ENCODE measurements around the gene ADRB1.

Gene ADRB1

DNA sequence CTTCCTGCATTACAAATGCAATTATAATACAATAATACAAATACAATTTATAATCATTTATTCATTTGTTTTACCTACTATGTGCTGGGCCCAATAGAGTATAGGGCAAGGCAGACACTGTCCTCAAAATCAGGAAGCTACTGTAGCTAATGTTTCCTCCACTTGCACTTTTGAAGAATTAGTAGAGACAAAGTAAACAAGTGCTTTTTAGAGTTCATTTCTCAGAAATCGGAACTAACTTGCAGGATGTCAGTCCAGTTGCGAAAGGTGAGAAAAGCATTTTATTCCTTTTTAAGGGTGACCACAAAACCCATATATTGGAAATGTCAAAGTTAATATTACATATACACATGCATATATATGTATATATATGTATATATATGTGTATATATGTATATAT is 14.2 kb downstream of the ADRB1 start:
- no peak for DNase-seq (ENCODE audit: low spot score)

DNA sequence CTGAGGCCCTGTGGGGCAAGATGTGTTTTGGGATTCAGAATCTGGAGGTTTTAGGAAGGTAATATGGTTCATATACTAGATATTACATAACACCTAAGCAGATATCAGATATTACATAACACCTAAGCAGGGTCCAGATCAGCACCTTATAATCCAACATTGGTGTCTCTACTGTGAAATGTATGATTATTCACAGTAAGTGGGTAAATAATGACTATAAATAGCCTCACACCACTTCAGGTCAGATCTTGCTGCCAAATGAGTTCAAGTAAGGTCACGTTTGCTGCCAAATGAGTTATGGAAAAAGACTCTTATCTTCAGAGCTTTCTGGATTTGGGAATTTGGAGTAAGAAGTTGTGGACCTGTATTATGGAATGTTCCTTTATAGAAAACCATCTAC is 14.6 kb downstream of the ADRB1 start:
- no peak for DNase-seq (ENCODE audit: low spot score)

DNA sequence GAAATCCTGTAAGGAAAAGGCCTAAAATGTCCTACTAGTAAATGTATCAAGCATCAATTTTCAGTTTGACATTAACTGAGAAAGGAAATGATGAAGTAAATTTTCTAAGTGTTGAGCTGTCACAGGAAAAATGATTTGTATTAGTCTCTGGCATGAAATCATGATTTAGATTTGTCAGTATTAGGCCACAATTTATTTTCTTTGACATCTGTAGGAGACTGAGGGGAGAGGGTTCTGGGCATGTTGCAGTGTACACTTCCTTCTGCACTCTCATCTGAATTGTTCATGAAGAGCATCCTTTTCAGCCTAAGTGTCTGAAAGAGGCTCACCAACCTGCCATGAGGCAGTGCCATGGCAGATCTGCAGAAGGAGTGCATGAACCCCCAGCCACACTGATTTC is 15.9 kb downstream of the ADRB1 start:
- no peak for DNase-seq (ENCODE audit: low spot score)

DNA sequence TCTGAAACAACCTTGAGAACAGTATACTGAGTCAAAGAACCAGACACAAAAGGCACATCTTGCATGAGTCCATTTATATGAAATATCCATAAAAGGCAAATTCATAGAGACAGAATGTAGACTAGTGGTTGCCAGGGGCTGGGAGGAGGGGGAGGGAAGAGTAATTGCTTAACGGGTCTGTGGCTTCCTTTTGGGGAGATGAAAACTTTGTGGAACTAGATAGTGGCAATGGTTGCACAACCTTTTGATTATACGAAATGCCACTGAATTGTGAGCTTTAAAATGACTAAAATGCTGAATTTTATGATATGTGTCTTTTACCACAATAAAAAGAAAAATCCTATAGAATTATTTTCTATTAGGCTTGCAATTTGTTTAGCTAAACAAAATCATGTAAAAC is 16.8 kb downstream of the ADRB1 start:
- no peak for DNase-seq (ENCODE audit: low spot score)

DNA sequence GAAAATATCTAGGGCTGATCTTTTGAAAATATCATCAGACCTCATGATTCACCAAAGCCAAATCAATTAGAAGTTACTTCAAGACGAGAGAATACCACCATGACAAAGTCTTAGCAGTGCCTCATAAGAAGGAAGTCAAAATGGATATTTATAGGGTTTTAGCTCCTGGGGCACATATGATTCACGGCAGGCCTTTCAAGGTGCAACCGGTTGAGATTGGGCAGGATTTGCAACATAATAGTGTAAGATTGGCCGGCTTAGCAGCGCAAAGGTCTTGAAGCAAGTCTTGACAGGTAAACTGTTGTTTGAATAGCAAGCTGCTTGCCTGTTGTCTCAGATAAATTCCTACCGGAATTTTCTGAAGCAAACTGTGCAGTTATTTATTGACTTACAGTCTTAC is 17.5 kb downstream of the ADRB1 start:
- no peak for DNase-seq (ENCODE audit: low spot score)

DNA sequence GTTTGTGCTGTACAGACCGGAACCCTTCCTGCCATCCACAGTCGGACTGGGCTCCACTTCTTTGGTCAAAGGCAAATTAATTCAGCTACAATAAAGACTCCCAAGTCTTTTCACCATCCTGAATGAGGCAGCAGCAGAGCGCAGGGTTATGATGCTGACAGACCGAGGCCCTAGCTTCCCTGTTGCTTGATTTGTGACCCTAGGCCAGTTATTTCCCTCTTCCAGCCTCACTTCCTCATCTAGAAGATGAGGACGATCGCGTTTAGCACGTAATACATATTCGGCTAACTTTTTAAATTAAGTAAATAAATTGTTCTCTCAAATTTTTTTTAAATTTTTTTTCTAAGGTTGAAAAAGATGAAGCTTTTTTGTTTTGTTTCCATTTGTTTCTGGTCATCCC is 18.1 kb downstream of the ADRB1 start:
- no peak for DNase-seq (ENCODE audit: low spot score)

DNA sequence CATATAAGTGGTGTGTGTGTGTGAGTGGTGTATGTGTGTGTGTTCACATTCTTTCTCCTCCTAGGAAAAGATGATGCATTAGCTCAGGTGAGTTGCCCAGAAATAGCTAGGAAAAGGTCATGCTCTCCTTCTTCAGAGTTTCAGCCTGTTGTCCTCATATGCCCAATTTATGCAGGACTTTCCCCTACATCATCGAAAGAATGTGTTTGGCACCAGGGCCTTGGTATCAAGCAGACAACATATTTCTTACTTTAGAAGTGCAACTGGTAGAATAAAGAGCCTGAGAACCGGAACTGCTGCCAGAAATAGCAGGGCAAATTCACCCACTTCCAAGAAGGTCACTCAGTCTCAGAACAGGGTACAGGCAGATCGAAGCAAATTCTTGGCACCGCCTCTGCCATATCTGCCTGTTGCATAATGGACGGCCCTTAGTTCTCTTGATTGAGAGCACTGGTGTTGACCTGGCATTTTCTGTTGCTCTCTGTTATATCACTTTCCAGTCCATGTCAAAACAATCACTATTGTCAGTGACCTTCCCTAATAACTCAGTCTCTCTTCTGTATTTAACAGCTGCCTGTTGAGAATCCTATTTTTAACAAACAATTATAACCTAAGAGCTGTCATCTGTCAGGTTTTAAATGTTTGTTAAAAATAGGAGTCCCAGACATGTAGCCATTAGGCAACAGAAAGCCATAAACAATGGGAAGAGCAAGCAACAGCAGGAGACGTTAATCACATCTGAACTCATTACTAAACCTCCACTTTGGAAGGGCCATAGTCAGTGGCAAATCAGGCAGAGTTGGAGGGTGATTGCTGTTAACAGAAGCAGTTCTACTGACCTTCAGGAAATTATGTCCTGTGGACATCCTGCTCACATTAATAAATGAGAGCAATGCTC is 20.7 kb downstream of the ADRB1 start:
- no peak for DNase-seq (ENCODE audit: low spot score)

DNA sequence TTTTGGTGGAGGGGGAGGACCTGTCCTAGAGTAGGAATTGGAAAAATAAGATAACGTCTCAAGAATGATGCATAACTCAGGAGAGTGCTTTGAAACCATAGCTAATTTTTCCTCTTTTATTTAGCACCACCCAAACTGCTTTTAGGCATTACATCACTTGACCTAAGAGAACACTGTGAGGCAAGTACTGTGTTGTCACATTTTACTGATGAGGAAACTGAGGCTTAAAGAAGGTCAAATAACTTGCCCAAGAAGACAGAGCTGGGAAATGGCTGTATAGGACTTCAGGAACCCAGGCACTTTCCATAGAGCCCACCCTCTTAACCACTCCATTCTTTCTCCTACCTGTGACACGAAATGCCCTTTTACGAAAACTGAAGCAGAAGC is 21.4 kb downstream of the ADRB1 start:
- no peak for DNase-seq (ENCODE audit: low spot score)

DNA sequence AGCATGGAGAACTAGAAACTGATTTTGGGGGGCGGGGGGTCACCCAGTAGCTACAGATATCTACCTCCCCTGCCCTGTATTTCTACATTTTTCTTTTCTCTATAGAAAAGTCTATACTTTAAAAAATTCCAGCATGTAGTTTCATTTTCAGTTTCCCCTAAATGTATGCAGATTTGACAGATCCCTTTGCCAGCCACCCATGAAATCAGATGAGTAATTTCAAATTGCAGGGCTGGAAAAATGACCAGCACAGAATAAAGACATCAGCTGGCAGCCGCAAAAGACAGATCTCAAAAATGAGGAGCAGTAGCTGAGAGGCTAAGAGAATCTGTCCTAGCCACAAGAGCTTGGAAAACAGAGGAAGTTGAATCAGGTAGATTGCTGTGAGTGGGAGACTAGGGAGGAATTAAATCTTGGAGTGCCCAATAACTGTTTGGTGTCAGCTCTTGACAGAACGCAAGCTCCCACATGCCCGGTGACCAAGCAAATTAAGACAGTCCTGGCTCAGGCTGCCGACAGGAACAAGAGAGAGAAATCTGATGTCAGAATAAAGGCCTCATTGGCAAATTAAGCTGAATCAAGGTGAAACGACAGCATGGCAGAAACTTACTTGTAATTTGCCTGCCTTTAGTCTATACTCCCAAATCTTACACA is 24.5 kb downstream of the ADRB1 start:
- no peak for DNase-seq (ENCODE audit: low spot score)

DNA sequence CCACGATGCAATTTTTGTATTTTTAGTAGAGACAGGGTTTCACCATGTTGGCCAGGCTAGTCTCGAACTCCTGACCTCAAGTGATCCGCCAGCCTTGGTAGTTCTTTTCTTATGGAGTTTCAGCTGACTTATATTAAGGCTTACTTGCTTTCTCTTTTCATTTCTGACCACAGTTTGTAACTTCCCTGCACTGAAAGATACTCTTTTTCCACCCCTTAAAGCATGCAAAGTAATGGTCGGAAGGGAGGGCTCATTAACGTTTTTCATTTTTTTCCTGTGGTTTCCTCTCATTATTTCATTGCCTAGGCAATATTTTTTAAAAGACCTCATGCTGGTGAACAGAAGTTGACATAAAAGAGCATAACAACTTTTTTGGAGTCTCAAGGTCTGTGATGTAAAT is 27.0 kb downstream of the ADRB1 start:
- DNase-seq (ENCODE audit: low spot score), result no peak

DNA sequence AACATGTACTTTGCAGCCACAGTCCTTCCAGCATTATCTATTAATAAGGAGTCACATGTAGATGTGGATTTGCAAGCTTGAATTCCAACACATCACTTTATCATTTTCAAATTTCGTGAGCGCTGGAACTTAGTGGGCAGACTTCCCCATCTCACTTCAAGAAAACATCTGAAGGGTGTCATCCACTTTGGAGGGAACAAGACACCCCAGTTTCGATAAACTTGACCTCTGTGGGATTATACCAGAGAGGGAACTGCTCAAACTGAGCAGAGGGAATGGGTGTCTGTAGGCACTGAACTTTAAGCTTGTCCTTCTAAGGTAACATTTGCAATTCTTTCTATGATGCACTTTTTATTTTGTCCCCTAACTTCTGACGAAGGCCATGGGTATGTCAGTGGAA is 27.5 kb downstream of the ADRB1 start:
- no peak for DNase-seq (ENCODE audit: low spot score)

DNA sequence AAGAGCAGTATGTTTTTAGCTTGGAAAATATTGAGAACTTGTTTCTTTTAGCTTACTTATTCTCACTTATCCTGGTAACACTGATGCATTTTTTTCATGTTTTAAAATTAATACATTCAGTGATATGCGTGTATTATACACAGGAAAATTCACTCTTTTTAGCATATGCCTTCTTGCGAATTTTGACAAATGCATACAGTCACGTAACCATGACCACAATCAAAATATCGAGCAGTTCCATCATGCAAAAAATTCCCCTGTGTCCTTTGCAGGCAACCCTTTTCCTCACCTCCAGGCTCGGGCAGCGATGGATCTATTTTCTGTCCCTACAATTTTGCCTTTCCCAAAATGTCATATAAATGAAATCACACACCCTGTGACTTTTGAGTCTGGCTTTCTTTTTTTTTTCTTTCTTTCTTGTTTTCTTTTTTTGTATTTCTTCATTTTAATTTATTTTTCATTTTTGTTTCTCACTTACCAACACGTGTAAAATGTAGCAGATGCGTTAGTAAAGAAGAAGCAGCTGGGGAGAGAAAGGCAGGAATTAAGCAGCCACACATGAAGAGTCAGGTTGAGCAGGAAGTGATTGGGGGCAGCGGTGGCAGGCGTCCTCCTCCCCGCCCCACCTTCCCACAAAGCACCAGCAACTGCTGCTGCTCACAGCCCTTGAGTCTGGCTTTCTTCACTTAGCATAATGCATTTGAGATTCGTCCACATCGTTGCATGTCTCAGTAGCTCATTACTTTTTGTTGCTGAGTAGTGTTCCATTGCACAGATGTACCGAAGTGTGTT is 29.9 kb downstream of the ADRB1 start:
- DNase-seq (ENCODE audit: low spot score), result no peak

DNA sequence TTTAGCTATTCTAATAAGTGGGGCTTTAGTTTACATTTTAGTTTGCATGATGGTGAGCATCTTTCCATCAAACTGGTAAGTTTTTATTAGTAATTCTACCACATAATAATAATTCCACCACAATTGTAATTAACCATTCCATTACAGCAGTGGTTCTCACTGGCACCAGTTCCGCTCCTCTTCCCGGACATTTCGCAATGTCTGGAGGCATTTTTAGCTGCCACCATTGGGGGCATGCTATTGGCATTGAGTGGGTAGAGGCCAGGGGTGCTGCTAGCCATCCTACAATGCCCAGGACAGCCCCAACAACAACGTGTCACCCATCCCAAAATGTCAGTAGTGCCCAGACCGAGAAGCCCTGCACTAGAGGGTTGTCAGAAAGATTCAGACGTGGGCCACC is 31.4 kb downstream of the ADRB1 start:
- no peak for DNase-seq (ENCODE audit: low spot score)

DNA sequence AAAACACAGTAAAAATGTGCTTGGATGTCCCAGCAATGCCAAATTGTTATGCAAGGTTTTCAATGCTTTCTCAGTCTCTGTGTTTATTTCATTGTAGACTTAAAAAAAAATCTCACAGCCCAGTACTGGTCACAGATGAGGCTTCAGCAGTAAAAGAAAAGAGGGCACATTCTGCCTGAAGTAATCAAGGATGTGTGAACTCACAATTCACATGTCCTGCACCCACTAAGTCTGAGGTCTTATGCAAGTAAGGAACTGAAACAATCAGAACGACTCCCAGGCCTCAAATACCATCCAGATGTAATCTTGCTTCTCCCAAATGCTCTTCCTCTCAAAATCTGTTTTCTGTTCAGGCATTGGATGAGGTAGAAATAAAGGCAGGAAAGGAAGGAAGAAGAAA is 33.7 kb downstream of the ADRB1 start:
- no peak for DNase-seq (ENCODE audit: low spot score)

DNA sequence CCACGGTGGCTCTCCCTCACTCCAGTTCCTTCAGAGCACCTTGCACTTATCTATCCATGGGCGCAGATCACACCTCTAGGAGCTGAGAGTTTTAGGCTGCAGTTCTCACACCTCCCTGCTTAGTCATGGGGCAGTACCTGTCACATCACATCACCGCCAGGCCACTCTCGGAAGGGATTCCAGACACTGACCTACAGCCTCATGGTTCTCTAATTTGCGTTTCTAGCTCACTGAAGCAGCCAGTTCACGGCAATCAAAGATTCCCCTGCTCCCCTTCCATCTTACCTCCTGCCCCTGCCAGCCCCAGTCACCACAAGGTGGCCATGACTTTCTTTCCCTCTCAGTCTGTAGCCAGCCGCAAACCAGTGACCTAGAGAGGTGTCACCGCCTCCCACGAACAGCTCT is 34.2 kb downstream of the ADRB1 start:
- no peak for DNase-seq (ENCODE audit: low spot score)

DNA sequence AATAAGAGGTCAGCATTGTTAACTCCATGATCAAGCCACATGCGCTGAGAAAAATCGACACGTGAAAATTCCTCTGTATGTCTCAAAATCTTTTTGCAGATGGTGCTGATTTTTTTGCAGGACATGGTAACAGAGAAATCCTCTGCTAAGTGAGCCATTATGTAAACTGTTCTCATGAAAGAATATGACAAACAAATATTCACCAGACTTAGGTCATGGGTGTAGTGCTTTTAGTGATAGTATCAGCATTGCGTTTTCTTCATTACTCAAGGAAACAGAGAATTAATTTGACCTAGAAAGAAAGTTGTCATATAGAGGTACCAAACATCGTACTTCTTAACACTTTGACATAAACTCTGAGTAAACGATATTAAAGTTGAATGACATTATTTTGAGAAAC is 34.7 kb downstream of the ADRB1 start:
- no peak for DNase-seq (ENCODE audit: low spot score)

DNA sequence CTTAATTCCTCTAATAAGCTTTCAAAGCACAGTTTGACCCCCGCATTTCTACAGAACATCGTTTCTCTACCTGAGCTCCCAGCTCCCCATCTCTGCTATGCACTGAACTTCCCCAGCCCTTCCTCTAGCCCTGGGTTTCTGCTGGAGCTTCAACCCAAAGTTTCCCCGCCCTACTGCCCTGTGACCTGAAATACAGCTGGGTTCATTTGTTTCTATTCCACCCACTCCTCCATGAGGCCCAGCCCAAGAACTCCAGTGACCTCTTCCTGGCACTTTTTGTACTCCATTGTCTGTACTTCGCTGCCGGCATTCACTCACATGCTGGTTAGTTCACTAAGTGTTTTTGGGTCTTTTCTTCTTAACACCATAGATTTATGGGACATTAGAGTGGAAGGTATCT is 35.8 kb downstream of the ADRB1 start:
- no peak for DNase-seq (ENCODE audit: low spot score)

DNA sequence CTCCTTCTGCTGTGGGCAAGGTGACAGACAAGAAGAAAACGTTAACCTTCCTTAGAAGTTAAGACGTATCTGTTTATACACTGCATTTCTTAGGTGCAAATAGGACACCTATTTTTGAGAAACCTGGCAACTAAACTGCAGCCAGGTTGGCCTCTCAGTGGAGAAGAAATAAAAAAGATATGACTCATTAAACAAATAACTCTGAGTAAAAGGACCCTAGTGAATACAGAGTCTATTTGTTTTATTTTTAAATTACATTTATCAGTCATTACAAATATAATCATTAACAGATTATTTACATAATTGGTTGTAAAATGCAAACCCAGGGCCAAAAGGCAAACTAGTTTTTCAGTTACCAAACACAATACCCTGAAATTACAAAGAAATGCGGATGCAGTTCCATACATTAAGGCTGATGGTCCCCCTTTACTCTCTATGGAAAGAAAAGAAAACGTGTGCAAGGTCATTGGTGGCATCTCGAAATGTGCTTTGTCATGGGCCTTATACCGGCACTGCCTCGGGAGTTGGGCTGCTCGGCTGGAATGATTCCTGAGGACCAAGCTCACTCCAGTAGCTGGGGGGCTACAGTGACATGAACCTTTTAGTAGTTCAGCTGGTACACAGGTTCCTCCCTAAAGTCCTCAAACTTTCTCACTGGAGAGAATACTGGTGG is 38.4 kb downstream of the ADRB1 start:
- no peak for DNase-seq (ENCODE audit: low spot score)

DNA sequence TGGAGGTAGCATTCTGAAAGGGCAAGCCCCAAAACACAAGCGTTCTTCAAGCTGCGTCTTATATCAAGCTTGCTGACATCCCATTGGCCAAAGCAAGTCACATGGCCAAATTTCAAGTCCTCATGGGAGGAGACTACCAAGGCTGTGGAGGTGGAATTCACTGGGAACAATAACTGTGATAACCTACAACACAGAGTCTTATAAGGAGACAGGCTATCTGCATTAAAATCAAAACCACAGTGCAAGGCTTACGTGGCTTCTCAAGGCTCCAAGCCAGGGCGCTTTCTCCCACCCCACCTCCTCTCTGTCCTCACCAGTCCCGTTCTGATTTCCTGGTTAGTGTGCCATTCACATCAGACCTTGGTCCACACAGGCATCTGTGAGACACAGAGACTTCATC is 39.4 kb downstream of the ADRB1 start:
- no peak for DNase-seq (ENCODE audit: low spot score)

DNA sequence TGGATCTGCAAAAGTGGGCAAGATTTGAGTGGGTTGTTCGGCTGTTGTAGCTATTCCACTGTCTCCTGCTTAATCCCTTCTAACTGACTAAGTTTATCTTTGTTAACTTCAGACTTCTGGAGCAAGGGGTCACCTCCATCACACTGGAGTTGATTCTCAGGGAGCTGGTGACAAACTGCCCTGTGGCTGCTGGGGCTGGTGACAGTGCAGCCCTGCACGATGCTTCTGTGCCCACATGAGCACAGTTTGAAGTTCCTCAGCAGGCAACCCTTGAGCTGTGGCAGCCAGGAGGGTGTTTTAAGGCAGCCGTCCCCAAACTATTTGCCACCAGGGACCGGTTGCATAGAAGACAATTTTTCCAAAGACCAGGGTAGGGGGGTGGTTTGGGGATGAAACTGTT is 40.5 kb downstream of the ADRB1 start:
- DNase-seq (ENCODE audit: low spot score), result no peak

DNA sequence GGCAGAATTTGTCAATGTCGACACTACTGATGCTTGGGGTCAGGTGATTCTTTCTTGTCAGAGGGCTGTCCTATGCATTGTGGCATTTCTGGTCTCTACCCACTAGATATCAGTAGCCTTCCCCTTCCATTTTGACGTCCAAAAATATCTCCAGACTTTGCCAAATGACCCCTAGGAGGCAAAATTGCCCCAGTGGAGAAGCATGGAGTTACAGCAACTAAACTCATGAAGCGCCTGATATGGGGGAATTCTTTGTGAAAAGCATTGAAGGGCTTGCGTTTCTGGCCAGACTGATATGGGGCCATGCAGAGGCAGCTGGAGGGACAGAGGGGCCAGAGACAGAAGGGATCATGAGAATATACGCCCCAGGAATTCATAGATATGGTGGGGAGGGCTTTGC is 43.6 kb downstream of the ADRB1 start:
- DNase-seq (ENCODE audit: low spot score), result no peak

DNA sequence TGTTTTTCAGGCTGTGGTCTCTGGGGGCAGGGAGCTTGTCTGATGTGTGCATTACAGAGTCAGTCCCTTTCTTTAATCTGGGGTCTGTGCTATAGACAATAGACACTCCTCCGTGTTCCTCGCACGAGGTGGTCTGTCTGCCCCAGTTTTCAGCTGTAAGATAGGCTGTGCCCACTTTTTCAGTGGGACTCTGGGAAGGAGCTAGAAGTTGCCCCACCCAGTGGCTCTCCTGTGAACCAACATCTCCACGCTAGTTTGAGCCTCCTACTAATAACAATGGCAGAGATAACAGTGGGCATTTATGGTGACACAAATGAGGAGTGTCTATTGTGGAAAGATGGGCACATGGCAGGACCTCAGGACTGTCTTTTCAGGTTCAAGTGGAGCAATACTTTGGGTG is 44.0 kb downstream of the ADRB1 start:
- no peak for DNase-seq (ENCODE audit: low spot score)

DNA sequence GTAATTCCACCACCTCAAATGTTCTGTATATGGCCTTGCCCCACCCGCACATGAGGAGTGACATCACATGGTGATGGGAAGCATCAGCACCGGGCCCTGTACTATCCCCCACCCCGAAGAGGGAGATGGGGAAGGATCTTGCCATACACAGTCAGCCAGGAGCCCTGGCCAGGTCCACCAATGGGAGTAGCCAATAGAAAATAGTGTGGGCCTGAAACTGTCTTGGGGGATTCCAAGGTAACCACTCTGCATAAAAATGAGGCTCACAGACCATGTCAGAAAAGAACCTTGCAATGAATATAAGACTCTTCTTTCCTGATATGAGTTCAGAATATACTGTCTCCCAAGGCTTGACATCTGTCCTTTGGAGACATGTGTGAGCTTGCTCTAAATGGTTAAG is 51.1 kb downstream of the ADRB1 start:
- DNase-seq (ENCODE audit: low spot score), result no peak

Data from hematopoietic multipotent progenitor cell treated with erythropoietin and hydrocortisone succinate and interleukin-3 and kit ligand, for 15 days (in vitro differentiated cells).